Fibroblast of villous mesenchyme (primary cell): ENCODE results near the gene AP3D1. TPM values are rescaled to one million over a fixed set of nuclear protein-coding genes. Genes with fewer than 3 reads are reported as not detected.

Experiments
- DNase-seq: peaks from one replicate; pipeline ENCODE4 v3.0.0-alpha.2; 2010; ENCODE audit warnings: low read depth
- H3K4me3 ChIP-seq: 2 replicates; pipeline ENCODE4 v1.5.1; 2011; ENCODE audit warnings: low read depth, mild to moderate bottlenecking, low read length
- total RNA-seq: library from RNA; depleted of rRNA; stranded (reverse); fragments of >200 nt; gene quantifications from 2 replicates; pipeline ENCODE4 v1.2.3, GENCODE V29; 2012
- TF ChIP-seq, protein P1 (sequence below): IDR thresholded peaks from 2 replicates; pipeline ENCODE4 v1.5.1; 2012; ENCODE audit warnings: low read depth, mild to moderate bottlenecking, low read length; ENCODE audit not compliant: insufficient read depth

Gene AP3D1
- total RNA-seq, 1 donor, result 140 TPM

DNA sequence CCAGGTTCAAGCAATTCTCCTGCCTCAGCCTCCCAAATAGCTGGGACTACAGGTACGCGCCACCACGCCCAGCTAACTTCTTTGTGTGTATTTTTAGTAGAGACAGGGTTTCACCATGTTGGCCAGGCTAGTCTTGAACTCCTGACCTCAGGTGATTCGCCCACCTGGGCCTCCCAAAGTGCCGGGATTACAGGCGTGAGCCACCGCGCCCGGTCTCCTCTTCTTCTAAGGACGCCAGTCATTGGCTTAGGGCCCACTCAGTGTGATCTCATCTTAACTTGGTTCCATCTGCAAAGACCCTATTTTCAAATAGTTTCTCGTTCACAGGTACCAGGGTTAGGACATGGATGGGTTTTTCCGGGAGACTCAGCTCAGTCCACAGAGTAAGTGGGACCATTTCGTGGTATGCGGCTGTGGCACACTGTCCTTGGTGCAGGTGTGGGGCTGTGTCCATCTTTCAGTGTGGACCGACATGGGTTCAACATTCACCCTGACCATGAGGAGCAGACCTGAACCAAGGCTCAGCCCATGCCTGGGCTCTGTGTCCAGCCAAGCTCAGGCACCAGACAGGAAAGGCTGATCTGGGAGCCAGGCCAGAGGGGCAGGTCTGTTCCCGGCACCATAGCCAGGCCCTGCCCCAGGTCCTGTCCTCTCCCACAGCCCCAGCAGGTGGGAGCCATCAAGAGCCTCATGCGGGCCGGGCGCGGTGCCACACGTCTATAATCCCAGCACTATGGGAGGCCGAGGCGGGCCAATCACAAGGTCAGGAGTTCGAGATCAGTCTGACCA is 97.6 kb downstream of the AP3D1 start:
- peak; percentile 92 for DNase-seq

DNA sequence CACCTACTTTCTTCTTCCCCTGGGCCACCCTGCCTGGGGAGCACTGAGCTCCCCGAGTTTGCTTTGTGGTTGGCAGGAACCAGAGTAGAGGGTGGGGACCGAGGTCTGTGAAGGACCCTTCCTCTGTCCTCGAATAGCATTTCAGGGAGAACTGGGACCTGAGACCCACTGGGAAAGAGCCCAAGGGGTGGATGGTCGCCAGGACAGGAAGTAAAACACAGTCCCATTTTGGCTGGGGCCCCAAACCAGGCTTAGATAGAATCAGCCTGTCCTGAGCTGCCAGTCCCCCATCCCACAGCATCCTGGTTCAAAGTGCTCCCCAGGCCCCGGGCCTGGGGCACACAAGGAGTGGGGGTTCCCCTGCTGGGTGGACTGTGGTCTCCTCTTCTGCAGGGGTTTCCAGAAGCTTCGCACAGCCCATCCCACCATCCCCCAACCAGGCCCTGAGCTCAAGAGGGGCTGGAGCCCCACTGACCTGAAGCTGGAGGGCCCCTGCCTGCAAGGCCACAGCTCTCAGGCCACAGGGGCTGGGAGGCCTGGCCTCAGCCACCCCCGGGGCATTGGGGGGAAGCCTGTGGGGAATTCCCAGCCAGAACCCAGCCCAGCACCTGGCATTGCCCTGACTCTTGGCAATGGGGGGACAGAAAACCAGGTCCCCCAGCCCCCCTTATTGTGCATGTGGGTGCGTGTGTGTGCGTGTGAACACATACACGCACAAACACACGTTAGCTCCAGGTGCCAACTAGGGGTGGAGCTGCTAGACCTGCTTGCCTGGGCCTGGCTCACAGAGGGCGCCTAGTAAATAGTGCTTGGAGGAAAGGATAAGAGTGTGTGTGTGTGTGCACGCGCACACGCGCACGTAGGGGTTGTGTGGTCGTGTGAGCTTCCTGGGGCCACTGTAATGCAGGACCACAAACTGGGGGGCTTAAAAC is 99.3 kb downstream of the AP3D1 start:
- H3K4me3 ChIP-seq, result no peak overlapping the region
- TF ChIP-seq, protein P1, sequence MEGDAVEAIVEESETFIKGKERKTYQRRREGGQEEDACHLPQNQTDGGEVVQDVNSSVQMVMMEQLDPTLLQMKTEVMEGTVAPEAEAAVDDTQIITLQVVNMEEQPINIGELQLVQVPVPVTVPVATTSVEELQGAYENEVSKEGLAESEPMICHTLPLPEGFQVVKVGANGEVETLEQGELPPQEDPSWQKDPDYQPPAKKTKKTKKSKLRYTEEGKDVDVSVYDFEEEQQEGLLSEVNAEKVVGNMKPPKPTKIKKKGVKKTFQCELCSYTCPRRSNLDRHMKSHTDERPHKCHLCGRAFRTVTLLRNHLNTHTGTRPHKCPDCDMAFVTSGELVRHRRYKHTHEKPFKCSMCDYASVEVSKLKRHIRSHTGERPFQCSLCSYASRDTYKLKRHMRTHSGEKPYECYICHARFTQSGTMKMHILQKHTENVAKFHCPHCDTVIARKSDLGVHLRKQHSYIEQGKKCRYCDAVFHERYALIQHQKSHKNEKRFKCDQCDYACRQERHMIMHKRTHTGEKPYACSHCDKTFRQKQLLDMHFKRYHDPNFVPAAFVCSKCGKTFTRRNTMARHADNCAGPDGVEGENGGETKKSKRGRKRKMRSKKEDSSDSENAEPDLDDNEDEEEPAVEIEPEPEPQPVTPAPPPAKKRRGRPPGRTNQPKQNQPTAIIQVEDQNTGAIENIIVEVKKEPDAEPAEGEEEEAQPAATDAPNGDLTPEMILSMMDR, result no peak
- DNase-seq, result no peak

More for the DNA sequence above, 97.6 kb downstream of the AP3D1 start:
- H3K4me3 ChIP-seq, result no peak overlapping the region
- TF ChIP-seq, protein P1, result no peak

DNA sequence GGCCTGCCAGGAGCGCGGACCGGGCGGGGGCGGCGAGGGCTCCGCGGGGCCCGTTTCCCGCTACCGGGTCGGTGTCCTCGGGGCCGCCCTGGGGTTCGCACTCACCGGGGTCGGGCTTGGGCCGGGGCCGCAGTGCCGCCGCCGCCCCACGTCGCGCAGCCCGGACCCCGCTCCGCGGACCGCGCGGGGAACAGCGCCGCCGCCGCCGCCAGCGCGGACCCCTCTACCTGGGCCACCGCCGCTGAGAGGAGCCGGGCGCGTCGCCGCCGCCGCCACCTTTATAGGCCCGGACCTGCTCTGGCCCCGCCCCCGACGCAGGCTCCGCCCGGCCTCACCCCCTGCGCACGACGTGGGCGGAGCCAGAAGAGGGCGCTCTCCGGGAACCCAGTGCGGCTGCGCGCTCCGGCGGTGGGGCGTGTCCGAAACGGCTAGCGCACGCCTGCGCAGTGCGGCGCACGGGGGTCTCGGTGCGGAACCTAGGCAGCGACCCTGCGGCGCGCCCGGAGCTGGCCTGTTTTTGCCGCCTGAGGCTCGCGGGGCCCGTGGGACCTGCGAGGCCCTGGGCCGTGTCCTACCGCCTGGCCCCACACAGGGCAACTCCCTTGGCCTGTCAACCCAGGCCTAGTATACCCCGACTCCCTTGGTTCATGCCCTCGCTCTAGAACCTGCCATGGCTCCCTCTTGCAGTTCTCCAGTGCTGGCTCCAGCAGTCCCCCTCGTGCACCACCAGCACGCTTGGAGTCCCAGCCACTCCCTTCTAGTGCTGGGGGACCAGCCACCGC is 100.2 kb downstream of the AP3D1 start, which contains the start of gene MKNK2:
MKNK2 (minus strand) TSS at position 254 of the 782 bp plus-strand sequence. CDS start 393 bp downstream, outside the sequence.
- TF ChIP-seq, protein P1, result peak; percentile 39
- H3K4me3 ChIP-seq, result peak within 1 kb of the TSS; percentile 86
- peak; percentile 89 for DNase-seq

Other genes starting within 250 kb of the AP3D1 start
- 3.9 and 4.5 TPM in 2 replicates for gene ADAT3, start 246.2 kb downstream of the AP3D1 start, total RNA-seq
- gene SCAMP4, start 246.2 kb downstream of the AP3D1 start, total RNA-seq, result 40.6 and 49.2 TPM in 2 replicates
- 69.5 and 74.1 TPM in 2 replicates for gene CSNK1G2, start 210.4 kb downstream of the AP3D1 start, total RNA-seq
- gene BTBD2, start 135.9 kb downstream of the AP3D1 start, total RNA-seq, result 46.6 and 51.5 TPM in 2 replicates
- gene MKNK2, start 100.3 kb downstream of the AP3D1 start, total RNA-seq, result 59.2 and 80.9 TPM in 2 replicates
- gene MOB3A, start 55.2 kb downstream of the AP3D1 start, total RNA-seq, result 31.2 and 36.7 TPM in 2 replicates
- 1.3 TPM in 2 replicates for gene IZUMO4, start 54.7 kb downstream of the AP3D1 start, total RNA-seq
- 5.6 and 8.4 TPM in 2 replicates for gene DOT1L, start 12.4 kb upstream of the AP3D1 start, total RNA-seq
- gene PLEKHJ1, start 84.8 kb upstream of the AP3D1 start, total RNA-seq, result 43.6 and 46.4 TPM in 2 replicates
- gene SF3A2, start 85.3 kb upstream of the AP3D1 start, total RNA-seq, result 24.6 and 25.1 TPM in 2 replicates
- 0.32 and 1.3 TPM in 2 replicates for gene AMH, start 97.8 kb upstream of the AP3D1 start, total RNA-seq
- 0.43 TPM in 1 of 2 replicates, not detected in the other for gene JSRP1, start 104.9 kb upstream of the AP3D1 start, total RNA-seq
- gene PEAK3, start 130.6 kb upstream of the AP3D1 start, total RNA-seq, result under 0.01 TPM in 1 of 2 replicates, not detected in the other
- under 0.01 TPM in 1 of 2 replicates, not detected in the other for gene LINGO3, start 156.6 kb upstream of the AP3D1 start, total RNA-seq
- gene LSM7, start 177.0 kb upstream of the AP3D1 start, total RNA-seq, result 69.3 and 78.2 TPM in 2 replicates
- gene SPPL2B, start 177.1 kb upstream of the AP3D1 start, total RNA-seq, result 25.5 and 39.9 TPM in 2 replicates
- not detected in 2 replicates for gene TMPRSS9, start 208.7 kb upstream of the AP3D1 start, total RNA-seq